T-helper 2 cell (primary cell): Measurements from ENCODE around the gene GEN1.

Experiments used
- DNase-seq, 5 experiments: peaks; one replicate each; pipeline versions ENCODE4 v3.0.0 to v3.0.0-alpha.2; 2012 to 2022

The GEN1 gene

GRCh38 chr2:17754773-17755425, 961 bp downstream of the GEN1 start:
- DNase-seq: peak in 1 of 5 experiments; percentile 5

GRCh38 chr2:17756668-17757067, 2.7 kb downstream of the GEN1 start:
- DNase-seq: no peak

GRCh38 chr2:17757321-17757720, 3.4 kb downstream of the GEN1 start:
- DNase-seq: no peak

GRCh38 chr2:17758118-17758517, 4.2 kb downstream of the GEN1 start:
- DNase-seq: no peak

- no peak for DNase-seq
Measured at GRCh38 chr2:17759805-17760204, 5.9 kb downstream of the GEN1 start.

GRCh38 chr2:17762451-17762850, 8.5 kb downstream of the GEN1 start:
- DNase-seq: no peak

DNA sequence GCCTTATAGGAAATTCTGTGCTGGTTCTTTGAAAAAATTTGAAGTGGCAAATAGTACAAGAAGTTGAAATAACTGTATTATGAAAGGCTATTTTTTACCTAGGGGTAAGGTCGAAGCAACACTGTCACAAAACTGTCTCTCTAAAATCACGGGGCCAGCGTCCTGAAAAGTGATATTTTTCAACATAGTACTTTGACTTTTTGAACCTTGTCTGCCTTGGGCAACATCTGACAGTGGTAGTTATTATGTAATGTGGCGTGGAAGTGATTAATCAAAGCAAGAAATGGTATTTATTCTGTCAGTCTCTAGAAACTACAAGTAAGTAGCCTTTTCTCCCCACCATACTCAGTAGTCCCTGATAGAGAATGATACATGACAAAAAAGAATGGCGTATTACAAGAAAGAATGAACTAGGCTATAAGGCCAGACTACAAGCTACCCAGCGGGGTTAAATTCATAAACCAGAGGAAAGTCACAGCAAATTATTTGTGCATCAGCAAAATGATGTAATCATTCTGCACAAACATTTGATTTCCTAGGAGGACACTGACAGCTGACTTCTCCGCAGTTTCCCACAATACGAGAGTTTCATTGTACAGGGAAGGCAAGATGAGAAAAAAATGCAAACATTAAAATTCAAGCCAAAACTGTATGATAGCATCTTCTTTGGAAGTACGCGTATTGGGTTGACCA, 9.8 kb downstream of the GEN1 start:
- DNase-seq: no peak

DNA sequence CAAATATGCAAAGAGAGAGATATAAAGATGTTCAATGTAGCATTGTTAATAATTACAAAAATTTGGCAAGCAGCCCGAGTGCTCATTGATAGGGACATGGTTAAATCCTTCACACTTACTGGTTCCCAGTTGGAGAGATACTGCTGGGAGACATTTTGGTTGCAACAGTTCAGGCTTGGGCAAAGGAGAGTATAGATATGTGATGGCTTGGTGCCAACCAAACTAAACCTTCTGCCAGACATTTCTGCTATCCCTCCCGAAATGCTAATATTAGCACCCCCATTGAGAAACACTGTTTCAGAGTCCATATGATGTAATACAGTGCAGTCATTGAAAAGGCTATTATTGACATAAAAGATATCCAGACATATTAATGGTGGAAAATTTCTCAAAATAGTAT, 11.5 kb downstream of the GEN1 start:
- DNase-seq: no peak

DNA sequence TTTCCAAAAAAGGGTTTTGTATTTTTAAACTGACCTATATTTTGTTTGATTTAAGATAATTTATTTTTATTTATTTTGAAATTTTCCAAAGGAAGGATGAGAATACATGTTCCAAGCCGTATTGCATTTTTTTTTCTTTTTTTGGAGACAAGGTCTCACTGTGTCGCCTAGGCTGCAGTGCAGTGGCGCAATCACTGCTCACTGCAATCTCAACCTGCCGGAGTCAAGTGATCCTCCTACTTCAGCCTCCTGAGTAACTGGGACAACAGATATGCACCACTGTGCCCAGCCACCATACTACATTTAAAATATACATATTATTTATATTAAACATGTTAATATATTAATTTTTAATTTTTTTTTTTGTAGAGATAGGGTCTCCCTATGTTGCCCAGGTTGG, 15.0 kb downstream of the GEN1 start:
- no peak for DNase-seq

DNA sequence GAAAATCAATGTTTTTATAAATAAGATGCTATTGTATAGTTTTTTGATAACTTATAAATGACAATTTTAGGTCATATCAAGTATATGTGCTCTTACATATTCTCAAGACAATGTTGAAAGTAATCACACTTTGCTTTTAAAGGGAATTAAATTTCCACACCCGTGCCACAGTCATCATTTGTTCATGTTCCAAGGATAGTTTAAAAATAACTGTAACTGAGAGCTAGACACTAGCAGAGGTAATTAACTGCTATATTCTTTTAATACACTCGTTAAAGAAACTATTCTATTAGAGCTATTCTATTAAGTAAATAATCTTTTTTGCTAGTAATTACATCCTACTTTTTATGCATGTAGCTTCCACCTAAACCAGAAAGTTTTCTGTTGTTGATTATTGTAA, 18.0 kb downstream of the GEN1 start:
- DNase-seq: no peak

GRCh38 chr2:17772532-17772931, 18.6 kb downstream of the GEN1 start:
- no peak for DNase-seq

GRCh38 chr2:17780546-17780945, 26.6 kb downstream of the GEN1 start:
- DNase-seq: no peak

GRCh38 chr2:17781482-17781881, 27.5 kb downstream of the GEN1 start:
- no peak for DNase-seq

- no peak for DNase-seq
Measured at GRCh38 chr2:17786727-17787126, 32.8 kb downstream of the GEN1 start.

GRCh38 chr2:17788773-17789172, 34.8 kb downstream of the GEN1 start:
- DNase-seq: no peak

DNA sequence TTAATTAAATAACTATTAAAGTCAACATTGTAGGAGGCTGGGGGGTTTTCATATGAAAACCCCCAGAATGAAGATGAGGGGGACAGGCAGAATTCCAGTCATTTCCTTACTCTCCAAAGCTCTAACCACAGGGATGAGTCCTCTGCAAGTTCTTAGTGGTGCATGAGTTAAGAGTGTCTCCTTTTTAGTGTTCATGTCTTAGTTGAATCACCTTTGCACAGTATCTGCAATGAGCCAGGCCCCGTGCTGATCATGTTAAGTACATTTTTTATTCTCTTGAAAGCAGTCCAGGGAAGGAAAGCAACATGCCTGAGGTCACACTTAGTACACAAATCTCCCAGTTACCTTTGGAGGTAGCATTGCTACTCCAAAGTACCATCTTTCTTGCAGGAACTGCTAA, 36.6 kb downstream of the GEN1 start:
- DNase-seq: peak in 1 of 5 experiments; percentile 14

DNA sequence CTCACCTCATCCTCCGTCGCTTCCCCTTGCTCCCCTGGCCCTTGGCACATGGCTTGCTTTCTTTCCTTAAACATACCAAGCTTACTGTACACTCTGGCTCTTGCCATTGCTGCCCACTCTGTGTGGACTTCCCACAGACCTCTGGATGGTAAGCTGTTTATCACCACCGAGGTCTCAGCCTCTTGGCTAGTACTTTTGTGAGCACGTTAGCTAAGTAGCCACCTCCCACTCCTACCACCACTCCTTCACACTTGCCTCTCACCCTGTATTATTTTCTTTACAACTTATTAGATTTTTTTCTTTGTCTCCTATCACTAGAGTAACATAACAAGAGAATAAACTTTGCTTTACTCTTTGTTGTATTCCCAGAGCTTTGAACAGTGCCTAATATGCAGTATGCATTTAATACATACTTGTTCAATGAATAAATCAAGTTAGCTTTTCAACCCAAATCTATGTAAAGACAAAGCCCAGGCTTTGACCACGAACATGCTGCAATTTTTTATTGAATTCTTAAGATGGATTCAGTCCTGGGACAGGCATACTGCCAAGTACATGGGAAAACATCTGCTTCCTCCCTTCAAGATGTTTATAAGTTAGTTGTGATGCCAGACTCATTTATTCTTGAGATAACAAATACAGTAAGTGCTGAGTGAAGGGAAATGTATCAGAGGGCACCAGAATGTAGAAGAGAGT, 37.3 kb downstream of the GEN1 start:
- no peak for DNase-seq

DNA sequence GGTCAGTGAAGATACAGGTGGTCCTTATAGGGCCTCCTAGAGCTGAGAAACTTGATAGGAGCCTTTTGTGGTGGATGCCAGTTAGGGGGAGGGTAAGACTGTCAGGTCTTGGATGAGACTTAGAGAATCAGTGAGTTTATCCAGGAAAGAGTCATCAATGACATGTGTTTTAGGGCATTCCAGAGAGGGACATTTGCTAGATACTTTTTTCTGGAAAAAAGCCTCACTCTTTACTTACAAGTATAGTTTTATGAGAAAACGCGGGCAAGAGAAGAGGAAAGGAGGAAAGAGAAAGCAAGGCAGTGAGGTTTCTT, 37.8 kb downstream of the GEN1 start:
- no peak for DNase-seq

GRCh38 chr2:17792515-17792914, 38.6 kb downstream of the GEN1 start:
- peak in 1 of 5 experiments; percentile 25 for DNase-seq

GRCh38 chr2:17793296-17793695, 39.4 kb downstream of the GEN1 start:
- DNase-seq: no peak

GRCh38 chr2:17793803-17794354, 39.9 kb downstream of the GEN1 start:
- DNase-seq: peak in 1 of 5 experiments; percentile 24

GRCh38 chr2:17795309-17795708, 41.4 kb downstream of the GEN1 start:
- no peak for DNase-seq

DNA sequence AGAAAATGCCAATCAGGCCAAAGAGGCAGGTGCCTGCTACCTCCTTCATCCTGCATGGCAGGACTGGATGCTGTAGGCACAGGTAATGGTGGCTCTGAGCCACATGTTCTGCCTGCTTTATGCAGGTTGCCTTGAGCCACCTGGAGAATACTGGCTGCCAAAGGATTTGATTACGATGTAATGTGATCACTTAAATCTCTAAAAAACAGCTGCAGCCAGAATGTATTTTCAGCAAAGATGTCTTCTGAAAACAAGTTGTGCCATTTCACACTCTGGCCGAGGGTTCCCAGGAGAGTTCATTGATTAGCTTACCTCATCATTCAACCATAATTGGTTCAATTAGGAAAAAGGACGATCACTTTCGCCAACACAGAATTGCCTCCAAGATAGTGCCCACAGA, 44.4 kb downstream of the GEN1 start:
- DNase-seq: no peak
